ENCODE results near the gene MYRF.
A peak's percentile ranks its signal among the peaks of the same experiment; 100 is the strongest.

The MYRF gene

DNA sequence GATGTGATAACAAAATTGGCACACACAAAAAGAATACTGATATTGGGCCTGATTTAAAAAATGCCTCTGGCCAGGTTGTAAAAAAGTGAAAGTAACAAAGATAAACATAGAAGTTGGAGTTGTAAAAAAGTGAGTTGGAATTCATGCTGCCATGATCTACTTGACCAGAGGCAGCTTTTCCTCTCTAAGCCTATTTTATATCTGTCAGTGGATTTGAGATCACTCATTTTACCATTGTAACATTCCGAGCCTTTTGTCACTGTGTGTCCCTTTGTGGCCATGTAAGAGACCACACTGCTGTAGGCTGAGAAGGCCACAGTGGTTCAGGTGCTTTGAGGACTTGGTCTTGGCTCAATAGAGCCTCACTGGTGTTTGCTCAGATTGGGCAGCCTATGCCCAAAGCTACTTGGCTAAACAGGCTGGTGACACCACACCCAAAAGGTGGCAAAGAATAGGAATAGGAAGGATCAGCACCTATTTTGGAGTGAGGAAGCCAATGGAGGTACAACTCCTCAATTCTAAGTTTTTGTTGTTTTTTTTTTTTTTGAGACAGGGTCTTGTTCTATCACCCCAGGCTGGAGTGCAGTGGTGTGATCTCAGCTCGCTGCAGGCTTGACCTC lies 47.3 kb downstream of the MYRF start:
- no peak for DNase-seq

DNA sequence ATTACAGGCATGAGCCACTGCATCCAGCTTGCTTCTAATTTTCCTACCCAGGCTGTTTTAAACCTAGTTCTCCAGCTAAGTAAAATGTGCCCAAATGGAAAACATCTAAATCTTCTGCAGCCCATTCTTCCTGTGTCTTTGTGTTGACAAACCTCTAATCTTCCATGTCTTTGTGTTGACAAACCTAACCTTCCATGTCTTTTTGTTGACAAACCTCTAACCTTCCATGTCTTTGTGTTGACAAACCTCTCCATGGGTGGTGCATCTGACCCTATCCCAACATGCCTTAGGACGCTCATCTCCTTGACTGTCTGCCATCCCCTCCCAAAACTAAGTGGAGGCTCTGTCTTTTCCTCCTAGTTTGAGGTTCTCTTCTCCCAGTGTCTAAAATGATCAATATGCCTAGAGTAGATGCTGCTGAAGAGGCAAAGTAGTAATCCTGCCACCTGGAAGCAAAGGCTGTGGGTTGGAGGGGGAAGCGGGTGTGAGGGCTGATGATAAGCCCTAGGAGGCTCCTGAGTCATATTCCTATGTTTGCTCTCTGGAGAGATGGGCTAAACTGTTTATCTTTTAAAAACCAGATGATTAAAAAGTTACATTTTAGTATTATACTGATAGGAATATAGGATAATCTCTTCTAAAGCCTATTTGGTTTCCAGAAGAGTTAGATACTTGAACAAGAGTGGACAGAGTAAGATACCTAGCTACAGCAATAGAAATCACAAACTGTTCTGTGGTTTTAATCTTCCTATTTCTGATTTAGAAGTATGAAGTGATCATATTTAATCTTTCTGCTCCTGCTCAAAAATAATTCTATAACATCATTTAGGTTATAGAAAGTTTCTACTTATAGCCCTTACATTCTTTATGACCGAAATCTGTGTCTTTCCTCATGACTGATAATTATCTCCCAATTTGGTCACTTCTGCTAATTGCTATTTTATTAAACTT lies 48.2 kb downstream of the MYRF start:
- DNase-seq, result no peak

DNA sequence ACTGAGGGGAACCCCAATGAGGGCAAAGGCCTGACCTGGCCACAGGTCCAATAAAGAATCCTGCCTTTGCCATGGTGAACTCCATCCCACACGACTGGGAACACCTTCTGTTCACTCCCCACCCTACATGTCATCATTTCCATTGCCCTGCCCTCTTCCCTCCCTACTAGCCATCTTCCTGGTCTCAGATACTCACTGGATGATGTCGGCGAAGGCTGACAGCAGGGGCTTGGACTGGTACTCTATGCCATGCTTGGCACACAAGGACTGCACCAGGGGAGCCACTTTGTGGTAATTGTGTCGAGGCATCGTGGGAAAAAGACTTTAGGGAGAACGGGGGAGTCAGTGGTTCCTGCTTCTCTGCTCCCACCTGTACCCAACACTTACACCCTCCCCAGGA lies 50.2 kb downstream of the MYRF start:
- DNase-seq, result no peak

- no peak for DNase-seq
Measured at GRCh38 chr11:61803889-61804647, 51.6 kb downstream of the MYRF start.

GRCh38 chr11:61805146-61805545 lies 52.7 kb downstream of the MYRF start:
- DNase-seq, result no peak

DNA sequence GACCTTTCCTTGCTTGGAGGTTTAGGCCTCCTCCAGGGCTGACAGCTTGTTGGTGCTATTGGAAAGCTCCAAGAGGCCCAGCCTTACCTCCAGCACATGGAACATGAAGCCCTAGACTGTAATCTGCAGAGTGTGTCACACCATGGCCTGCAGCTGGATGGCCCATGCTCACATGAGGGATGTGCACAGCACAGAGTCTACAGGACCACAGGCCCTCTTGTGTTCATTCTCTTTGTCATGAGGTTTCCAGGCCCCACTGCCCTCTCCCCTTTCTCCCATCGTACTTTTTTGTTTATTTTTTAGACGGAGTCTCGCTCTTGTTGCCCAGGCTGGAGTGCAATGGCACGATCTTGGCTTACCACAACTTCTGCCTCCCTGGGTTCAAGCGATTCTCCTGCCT lies 54.3 kb downstream of the MYRF start:
- no peak for DNase-seq

- DNase-seq, result no peak
Measured at GRCh38 chr11:61810671-61811175, 58.3 kb downstream of the MYRF start.

GRCh38 chr11:61811831-61812230 lies 59.4 kb downstream of the MYRF start:
- DNase-seq, result no peak

DNA sequence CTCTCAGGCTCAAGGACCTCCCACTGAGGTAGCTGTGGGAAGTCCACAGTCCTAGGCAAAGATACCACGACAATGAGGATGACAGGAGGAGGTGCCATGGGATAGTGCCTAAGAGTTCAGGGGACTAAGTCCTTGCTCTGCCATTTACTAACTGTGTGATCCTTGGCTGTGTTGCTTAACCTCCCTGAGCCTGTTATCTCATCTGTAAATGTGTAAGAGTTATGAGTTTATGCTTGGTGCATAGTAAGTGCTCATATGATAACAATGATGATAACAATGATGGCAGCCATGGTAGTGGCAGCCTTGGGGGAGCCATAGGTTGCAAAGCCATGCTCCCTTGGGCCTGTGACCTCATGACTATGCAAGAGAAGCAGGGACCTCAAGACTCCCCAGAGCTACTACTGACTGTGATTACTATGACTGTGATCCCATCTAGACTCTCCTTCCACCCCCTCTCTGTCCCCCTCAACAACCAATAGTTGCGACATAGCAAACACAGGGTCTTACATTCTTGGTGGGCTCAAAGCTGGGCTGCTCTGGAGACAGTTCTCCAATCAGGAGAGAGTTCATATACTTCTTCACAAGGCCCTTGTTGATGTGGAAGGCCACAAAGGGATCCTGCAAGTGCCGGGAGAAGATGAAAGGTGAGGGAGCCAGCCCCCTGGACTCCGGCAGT lies 60.4 kb downstream of the MYRF start:
- no peak for DNase-seq

GRCh38 chr11:61814247-61814957 lies 62.0 kb downstream of the MYRF start:
- DNase-seq, result no peak

DNA sequence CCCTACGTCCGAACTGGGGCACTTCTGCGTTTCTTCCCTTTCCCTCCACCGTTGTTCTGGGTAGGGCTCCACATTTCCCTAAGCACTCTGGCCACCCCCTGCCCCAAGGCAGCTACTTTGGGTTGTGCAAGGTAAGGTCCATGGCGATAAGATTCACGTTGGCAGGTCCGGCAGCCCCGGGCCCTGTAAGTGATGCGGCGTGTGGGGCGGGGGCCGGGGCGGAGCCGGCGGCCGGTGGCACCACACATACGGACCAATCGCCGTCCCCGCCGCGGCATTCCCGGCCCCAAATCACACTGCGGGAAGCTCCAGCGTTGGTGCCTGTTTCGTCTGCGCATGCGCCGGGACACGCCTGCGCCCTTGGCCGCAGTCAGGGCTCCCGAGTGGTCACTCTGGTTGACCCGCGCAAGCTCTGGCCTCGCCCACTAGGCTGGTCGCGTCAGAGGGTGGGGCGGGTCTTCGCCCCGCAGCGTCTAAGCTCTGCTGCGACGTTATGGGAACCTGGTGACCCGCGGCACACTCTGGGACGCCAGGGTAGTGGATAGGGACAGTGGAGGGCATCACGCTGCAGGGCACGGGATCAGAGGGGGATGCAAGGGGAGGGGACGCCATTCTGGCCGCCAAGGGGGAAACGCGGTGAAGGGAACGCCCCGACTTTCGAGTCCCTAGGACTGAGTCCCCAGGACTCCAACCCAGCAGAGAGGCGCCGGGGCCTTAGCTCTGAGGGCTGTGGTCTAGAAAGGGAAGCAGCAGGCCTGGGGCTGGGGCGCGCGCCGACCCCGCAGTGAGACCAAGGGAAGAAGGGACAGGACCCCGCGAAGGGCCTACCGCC lies 62.7 kb downstream of the MYRF start:
- DNase-seq, result peak; percentile 24

DNA sequence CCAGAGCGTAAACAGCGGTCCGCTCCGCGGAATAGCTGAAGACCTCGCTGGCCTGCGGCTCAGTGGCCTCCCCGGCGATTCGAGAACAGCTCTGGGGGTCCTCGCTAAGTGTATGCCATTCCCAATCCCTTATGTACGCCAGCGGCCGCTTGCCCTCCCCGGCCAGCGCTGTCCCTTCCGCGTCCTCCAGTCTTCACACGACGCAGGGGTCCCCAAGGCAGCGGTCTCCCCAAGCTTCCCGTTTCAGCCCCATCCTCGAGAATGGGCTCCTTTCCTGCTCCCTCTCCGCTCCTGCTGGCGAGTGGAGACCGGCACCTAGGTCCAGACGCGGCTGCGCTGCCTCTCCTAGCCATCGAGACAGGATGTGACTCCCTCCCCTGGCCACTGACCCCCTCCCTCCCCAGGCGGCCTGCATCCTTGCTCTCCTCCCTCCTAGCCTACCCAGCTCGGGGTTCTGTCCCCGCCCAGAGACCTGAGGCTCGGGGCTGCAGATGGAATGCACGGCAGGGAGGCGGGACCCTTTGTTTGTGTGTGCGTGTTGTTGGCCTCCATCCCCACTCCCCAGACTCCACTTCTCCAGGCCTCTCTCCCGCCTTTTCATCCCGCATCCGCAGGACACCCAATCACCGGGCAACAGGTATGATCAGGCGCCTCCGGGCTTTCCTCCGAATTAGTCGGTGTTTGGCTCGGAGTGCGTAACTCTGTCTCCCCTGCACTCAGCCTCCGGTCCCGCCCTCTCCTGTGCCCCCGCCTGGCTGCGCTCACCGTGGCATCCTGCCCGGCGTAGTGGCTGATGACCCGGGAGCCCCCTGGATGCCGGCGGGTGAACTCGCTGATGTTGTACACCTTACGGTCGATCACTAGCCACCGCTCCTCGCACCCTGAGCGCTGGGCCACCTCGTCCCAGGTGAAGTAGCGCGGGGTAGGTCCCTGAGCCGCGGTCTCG lies 63.6 kb downstream of the MYRF start:
- peak; percentile 36 for DNase-seq

- DNase-seq, result peak; percentile 62
Measured at GRCh38 chr11:61816736-61817455, 64.5 kb downstream of the MYRF start, which contains the start of gene FADS1. Gene FADS1 (minus strand): TSS chr11:61817003. CDS start chr11:61816929, 74 bp downstream.

DNA sequence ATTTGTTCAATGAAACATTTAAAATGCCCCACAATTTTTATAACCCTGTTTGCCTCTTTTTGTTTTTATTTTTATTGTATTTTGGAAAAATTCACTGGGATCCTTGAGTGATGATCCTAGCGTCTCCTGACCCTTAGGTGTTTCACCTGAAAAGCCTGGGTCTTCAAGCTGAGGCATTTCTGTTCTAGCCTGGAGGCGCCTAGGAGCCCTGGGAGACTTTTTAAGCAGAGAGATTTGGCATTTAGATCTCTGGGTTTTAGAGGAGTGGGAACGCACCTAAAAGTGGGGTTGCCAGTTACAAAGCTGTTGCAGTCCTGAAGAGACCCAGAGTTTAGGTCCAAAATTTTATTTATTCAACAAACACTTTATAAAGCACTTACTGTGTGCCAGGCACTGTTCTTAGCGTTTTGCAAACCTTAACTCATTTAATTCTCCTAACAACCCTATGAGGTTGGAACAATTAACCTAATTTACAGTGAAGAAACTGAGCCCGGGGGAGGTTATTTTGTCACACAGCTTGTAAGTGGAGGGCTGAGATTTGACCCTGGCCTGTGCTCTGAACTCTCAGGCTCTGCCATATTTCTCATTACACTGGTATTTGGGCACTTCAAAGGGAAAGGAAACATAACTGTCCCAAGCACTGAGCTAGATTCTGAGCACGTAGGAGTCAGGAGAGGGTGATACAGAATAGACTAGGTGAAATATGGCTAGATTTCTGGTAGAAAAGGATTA lies 65.2 kb downstream of the MYRF start:
- no peak for DNase-seq

DNA sequence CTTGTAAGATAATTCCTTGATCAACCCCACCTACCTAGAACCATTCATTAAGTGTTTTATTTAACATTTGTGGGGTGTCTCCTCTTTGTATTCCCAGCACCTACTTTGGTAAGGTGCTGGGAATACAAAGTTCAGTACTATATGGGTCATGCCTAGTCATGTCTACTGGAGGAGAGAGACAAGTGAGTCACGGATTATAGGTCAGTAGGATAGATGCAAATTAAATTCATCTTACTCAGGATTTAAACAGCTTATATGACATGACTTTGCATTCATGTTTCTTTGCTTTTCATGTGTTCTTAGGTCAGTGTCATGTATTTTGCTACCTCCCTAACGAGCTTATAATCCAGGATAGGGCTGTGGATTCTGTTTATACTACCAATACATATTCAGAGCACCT lies 67.7 kb downstream of the MYRF start:
- no peak for DNase-seq

- DNase-seq, result no peak
Measured at GRCh38 chr11:61826930-61827570, 74.6 kb downstream of the MYRF start.

- peak; percentile 50 for DNase-seq
Measured at GRCh38 chr11:61827571-61828378, 75.3 kb downstream of the MYRF start, which contains the start of gene FADS2. Gene FADS2 (plus strand): TSS chr11:61828300. CDS start chr11:61828391, 91 bp downstream.
